MV-4-11 (cell line): ENCODE results near the gene PRR15L.
"Not testable (repeated sequence)": the region's sequence is repeated elsewhere in the genome, so short reads cannot be mapped to it uniquely, and the experiment has no call there.

Experiments used
- DNase-seq: peaks from one replicate; lab custom pipeline; 2025; lab: John Stamatoyannopoulos, UW

Gene PRR15L

DNA sequence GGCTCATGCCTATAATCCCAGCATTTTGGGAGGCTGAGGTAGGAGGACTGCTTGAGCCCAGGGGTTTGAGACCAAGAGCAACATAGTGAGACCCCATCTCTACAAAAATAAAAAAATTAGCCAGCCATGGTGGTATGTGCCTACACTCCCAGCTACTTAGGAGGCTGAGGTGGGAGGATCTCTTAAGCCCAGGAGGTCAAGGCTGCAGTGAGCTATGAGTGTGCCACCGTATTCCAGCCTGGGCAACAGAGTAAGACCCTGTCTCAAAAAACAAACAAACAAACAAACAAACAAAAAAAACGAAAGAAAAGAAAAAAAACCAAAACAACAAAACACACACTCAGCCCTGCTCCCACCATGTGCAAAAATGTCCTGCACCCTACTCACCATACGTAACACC lies 22.2 kb downstream of the PRR15L start:
- DNase-seq = not testable (repeated sequence)

DNA sequence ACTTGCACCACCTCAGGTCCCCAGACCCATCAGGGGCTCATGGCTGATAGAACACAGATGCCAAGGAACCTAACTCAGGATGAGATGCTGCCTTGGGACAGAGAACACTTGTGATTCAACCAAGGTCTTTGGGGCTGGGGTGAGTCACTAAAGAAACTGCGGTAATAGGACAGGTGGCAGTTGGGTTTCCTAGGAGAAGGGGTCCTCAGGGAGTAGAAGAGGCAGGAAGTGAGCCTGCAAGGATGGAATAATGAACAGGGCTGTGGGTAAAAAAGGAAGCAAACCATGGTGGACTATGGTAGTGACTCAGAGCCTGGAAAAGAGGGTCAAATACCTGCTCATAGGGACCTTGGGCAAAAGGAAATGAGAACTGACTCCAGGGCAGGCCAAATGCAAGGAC lies 22.8 kb downstream of the PRR15L start:
- DNase-seq = peak; percentile 12

- no peak for DNase-seq
Observed at GRCh38 chr17:47931848-47932247, 25.8 kb downstream of the PRR15L start.

DNA sequence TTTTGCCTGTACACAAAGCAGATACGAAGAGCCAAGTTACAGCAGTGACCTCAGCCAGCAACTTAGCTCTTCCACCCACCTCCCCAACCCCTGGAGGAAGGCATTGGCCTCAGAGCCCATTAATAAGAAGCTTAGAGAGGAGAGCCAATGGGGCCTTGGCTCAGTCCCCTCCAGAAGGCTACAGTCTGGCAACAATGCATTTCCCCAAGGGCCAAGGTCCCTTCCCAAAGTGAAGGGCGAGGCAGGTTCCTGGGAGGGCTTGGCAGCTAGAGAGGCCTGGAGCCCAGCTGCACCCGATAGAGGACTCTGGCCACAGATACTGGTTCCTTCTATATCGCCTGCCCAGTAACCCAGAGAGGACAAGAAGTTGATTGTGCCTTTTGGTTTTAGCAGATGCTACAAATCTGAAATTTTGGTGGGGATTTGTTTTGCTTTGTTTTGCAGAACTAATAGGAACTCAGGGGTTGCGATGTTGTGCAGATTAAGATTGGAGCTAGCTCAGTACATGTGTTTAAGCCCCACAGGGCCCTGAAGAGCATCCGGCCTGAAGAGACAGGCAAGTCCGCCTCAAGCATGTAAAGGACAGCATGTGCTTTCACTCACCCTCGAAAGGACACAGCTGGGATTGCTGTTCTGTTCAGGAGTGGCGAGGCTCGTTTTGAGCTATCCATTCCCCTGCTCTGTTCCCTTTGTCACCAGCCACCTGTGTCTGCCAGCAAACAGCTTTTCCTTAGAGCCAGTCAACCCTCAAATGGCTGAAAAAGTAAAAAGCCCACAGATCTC lies 28.3 kb downstream of the PRR15L start:
- DNase-seq = no peak

DNA sequence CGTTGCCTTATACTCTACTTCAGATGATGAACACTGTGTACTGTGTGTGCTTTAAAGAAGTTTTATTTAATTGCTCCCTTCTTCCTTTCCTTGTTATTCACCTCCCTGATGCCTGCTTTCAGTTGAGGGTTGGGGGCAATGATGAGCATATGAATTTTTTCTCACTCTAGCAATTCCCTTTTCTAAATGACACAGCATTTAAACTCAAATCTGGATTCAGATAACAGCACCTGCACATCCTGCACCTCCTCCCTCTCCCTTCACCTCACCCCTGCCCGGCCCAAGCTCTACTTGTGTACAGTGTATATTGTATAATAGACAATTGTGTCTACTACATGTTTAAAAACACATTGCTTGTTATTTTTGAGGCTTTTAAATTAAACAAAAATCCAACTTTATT lies 29.3 kb downstream of the PRR15L start:
- DNase-seq = no peak

DNA sequence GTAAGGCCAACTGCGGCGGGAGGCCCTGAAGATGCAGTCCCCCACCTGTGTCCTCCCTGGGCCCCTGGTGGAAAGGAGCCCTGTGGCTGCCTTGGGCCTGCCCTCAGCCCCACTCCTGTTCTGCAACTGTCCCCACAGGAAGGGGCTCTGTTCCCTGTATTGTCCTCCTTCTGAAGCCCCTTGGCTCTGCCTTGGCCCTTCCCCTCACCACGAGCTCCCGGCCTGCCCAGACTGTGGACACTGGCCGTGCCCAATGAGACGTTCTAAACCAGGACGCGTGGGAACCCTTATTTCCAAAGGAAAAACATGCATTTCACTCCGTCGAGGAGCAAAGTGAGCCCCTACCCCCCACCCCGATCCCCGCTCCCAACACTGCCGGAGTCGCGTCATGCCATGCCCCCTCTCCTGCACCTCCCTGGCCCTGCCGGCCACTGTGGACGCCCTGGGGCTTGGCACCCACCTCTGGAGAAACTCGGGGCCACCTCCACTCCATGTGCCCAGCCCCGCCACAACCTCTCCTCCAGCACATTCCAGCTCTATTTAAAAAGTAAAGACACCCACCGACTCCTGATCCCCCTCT lies 29.8 kb downstream of the PRR15L start:
- no peak for DNase-seq

DNA sequence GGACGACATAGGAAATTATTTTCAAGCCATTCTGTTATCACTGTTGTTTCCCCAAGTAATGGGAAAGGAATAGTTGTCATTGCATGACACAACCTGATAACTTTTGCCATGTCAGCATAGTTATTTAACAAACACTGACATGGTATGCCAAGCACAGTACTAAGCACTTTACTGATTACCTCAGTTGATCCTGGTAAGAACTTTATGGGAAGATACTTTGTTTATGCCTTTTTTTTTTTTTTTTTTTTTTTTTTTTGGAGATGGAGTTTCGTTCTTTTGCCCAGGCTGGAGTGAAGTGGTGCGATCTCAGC lies 32.0 kb downstream of the PRR15L start:
- DNase-seq = no peak

- DNase-seq = no peak
Observed at GRCh38 chr17:47924785-47925677, 32.7 kb downstream of the PRR15L start.

- DNase-seq = not testable (repeated sequence)
Observed at GRCh38 chr17:47919889-47920288, 37.8 kb downstream of the PRR15L start.

DNA sequence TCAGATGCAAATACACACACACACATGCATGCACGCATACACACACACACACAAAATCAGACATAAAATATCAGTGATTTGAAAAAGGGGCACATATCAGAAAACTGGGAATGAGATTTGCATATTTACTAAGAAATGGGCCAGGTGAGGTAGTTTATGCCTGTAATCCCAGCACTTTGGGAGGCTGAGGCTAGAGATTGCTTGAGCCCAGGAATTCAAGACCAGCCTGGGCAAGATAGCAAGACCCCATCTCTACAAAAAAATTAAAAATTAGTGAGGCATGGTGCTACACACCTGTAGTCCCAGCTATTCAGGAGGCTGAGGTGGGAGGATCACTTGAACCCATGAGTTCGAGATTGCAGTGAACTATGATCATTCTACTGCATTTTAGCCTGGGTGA lies 38.7 kb downstream of the PRR15L start:
- DNase-seq = no peak

DNA sequence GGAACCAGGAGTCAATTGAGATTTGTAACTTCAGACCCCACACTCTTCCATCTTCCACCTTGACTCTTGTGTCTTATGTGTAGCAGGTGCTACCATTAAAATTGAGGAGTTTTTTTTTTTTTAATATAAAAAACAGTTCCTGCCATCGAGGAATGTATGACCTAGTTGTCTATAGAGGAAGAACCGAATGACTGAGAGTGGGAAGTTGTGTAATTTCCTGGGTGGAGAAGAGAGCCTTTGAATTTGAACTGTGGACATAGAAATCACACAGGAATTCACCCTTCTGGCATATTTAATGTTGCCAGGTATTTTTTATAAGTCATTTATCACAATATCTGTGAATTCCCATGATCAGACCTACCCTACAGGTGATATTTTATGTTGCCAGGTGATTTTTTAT lies 39.7 kb downstream of the PRR15L start:
- peak; percentile 23 for DNase-seq

GRCh38 chr17:47917581-47917980 lies 40.1 kb downstream of the PRR15L start:
- no peak for DNase-seq

- no peak for DNase-seq
Observed at GRCh38 chr17:47916489-47917208, 41.0 kb downstream of the PRR15L start.

DNA sequence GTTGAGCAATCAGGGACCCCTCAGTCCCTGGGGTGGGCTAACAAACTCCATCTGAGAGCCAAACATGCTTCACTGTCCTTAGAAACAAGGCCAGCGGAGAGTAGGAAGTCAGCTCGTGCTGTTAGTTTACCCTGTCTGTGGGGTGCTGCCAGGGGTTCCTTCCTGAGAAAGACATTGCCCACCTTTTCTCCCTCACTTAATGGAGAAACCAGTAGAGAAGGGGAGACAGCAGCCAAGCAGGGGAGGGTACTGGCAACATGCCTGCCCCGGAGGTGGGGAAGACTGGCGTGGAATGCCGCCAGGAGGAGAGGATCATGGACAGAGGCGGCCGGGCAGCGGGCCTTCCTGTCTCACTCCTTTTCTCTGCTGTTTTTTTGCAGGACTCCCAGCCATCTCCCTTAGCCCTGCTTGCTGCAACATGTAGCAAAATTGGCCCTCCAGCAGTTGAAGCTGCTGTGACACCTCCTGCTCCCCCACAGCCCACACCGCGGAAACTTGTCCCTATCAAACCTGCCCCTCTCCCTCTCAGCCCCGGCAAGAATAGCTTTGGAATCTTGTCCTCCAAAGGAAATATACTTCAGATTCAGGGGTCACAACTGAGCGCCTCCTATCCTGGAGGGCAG lies 41.8 kb downstream of the PRR15L start:
- no peak for DNase-seq

DNA sequence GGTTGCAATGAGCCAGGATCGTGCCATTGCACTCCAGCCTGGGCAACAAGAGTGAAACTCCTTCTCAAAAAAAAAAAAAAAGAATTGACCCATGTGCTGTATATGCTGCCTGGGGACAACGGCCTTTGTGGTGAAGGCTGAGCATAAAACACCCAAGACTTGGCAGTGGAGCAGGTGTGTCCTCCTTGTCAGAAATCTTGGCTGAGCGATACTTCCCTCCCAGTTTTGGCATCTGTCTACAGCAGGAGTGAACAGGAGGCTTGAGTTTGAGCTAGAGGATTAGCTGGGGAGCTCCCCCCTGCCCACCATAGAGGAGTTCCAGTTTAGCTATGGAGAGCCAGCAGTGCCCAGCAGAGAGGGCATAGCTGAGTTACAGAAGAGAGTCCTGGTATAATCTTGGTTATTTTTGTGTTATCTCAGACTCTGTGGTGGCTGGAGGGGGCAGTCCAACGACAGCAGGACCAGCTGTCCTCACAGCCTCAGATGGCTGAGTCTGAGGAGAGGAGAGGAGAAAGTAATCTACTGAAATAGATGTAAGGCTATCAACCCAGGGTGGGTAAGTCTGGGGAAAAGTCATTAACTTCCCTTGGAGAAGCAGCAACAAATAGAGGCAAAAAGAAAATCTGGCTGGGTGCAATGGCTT lies 43.3 kb downstream of the PRR15L start:
- DNase-seq = no peak

DNA sequence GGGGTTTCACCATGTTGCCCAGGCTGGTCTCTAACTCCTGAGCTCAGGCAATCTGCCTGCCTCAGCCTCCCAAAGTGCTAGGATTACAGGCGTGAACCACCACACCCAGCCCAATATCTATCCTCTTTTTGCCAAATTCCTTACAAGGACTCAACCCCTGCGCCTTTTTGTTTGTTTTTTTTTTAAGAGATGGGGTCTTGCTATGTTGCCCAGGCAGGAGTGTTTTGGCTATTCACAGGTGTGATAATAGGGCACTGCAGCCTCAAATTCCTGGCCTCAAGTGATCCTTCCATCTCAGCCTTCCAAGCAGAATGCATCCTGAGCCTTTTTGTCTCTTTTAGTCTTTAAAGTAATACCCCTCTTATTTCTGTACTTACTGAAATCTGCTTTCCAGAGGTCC lies 44.6 kb downstream of the PRR15L start:
- DNase-seq = no peak

GRCh38 chr17:47907932-47908562 lies 49.6 kb downstream of the PRR15L start:
- peak; percentile 81 for DNase-seq

DNA sequence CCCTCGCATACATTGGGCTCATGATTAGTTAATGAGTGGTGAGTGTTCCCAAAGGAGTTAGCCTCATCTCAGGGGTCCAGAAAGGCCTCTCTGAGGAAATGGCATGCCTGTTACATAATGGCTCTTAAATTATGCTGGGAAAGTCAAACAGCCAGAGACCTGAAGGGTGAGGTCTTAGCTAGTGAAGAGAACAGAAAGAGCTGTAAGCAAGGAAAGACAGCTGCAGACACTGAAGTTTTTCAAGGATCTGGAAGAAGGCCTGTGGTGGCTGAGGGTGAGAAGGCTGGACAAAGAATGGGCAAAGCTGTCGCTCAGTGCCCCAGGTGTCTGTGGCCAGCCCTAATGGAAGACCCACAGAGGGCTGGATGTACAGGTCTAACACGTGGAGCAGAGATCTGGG lies 51.2 kb downstream of the PRR15L start:
- DNase-seq = no peak

GRCh38 chr17:47905221-47905733 lies 52.4 kb downstream of the PRR15L start:
- no peak for DNase-seq

DNA sequence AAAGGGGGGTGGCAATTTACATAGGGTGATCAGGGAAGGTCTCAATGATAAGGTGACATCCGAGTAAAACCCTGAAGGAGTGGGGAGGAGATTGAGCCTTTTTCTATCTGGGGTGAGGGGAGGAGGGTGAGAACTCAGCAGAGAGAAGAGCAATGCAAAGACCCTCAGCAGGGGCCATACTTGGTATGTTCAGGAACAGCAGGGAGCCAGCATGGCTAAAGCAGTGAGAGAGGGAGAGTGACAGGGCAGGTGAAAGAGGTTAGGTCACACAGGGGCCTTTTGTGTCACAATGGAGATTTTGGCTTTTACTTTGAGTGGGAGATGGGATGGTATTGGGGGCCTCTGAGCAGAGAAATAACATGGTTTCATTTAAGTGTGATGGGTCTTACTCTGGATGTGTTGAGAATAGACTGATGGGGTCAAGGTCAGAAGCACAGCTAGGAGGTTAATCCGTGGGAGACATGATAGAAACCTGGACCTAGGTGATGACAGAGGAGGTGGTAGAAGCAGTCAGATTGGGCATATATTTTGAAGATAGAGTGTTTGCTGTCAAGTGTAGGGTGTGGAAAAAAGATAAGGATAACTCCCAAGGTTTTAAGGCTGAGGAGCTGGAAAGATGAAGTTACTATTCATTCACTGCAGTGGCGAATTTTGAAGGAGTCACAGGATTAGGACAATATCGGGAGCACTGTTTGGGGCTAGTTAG lies 55.5 kb downstream of the PRR15L start:
- DNase-seq = no peak
